HepG2 (cell line): Measurements from ENCODE around the gene CMTM1. TPM values are rescaled to one million over a fixed set of nuclear protein-coding genes. Genes with fewer than 3 reads are reported as not detected.
A peak's percentile ranks its signal among the peaks of the same experiment; 100 is the strongest.

Experiments
- ATF6 ChIP-seq: sonication (generic); formaldehyde crosslinking; conservative IDR thresholded peaks from 2 replicates; pipeline ENCODE4 v1.4.0; 2020; ENCODE audit warnings: missing genetic modification reagents
- ATM ChIP-seq: fragments of 450-650 bp; IDR thresholded peaks from 2 replicates; pipeline ENCODE4 v1.7.1; 2017; ENCODE audit warnings: mild to moderate bottlenecking, borderline replicate concordance
- DBP ChIP-seq: sonication (generic); formaldehyde crosslinking; IDR thresholded peaks from 2 replicates; pipeline ENCODE4 v1.4.0; 2020; ENCODE audit warnings: missing genetic modification reagents; ENCODE audit errors: not compliant biosample characterization
- EP300 ChIP-seq, 3 experiments: sonication (generic) in 1 of 3; formaldehyde crosslinking in 1 of 3; IDR thresholded peaks; 2 replicates each; pipeline versions ENCODE4 v1.5.1 to v1.6.1; 2011 to 2020; ENCODE audit warnings: low read depth in 2 of 3, low read length in 2 of 3, borderline replicate concordance in 1 of 3, improper control_type of control experiment in 1 of 3, mild to moderate bottlenecking in 1 of 3, missing genetic modification reagents in 1 of 3, moderate library complexity in 1 of 3
- FOXO1 ChIP-seq: sonication (generic); formaldehyde crosslinking; IDR thresholded peaks from 2 replicates; pipeline ENCODE4 v1.4.0; 2020; ENCODE audit warnings: missing genetic modification reagents
- GRHL1 ChIP-seq: sonication (generic); formaldehyde crosslinking; conservative IDR thresholded peaks from 2 replicates; pipeline ENCODE4 v1.8.0; 2022; ENCODE audit warnings: missing genetic modification reagents
- HDAC2 ChIP-seq: sonication (generic); formaldehyde crosslinking; IDR thresholded peaks from 2 replicates; pipeline ENCODE4 v1.4.0; 2020; ENCODE audit warnings: missing genetic modification reagents
- HMGA1 ChIP-seq: sonication (generic); formaldehyde crosslinking; conservative IDR thresholded peaks from 2 replicates; pipeline ENCODE4 v1.4.0; 2020; ENCODE audit warnings: missing genetic modification reagents
- HNRNPK ChIP-seq: fragments of 200-400 bp; formaldehyde crosslinking; IDR thresholded peaks from 2 replicates; pipeline ENCODE4 v1.6.1; 2018; ENCODE audit warnings: low read length, low read depth, moderate library complexity, mild to moderate bottlenecking; ENCODE audit not compliant: poor library complexity, severe bottlenecking
- HNRNPL ChIP-seq: fragments of 200-400 bp; formaldehyde crosslinking; IDR thresholded peaks from 2 replicates; pipeline ENCODE4 v1.6.1; 2017; ENCODE audit warnings: mild to moderate bottlenecking, low read depth, low read length
- HOXA9 ChIP-seq: sonication (generic); formaldehyde crosslinking; IDR thresholded peaks from 2 replicates; pipeline ENCODE4 v1.8.1; 2022; ENCODE audit warnings: missing genetic modification reagents, mild to moderate bottlenecking, moderate library complexity, borderline replicate concordance
- ISX ChIP-seq: sonication (generic); formaldehyde crosslinking; conservative IDR thresholded peaks from 2 replicates; pipeline ENCODE4 v1.5.0; 2020; ENCODE audit warnings: missing genetic modification reagents
- KLF15 ChIP-seq: sonication (generic); formaldehyde crosslinking; IDR thresholded peaks from 2 replicates; pipeline ENCODE4 v1.8.1; 2023; ENCODE audit warnings: borderline replicate concordance, mild to moderate bottlenecking, inconsistent platforms, missing genetic modification reagents, mixed read lengths
- MXI1 ChIP-seq: IDR thresholded peaks from 3 replicates; pipeline ENCODE4 v1.6.1; 2012; ENCODE audit warnings: low read depth, low read length, inconsistent platforms, borderline replicate concordance
- MYPOP ChIP-seq: sonication (generic); formaldehyde crosslinking; IDR thresholded peaks from 2 replicates; pipeline ENCODE4 v1.8.1; 2023; ENCODE audit warnings: mild to moderate bottlenecking, moderate library complexity, missing genetic modification reagents
- PRMT3 ChIP-seq: sonication (generic); formaldehyde crosslinking; IDR thresholded peaks from 2 replicates; pipeline ENCODE4 v1.8.1; 2022; ENCODE audit warnings: low read depth, mild to moderate bottlenecking, moderate library complexity, missing genetic modification reagents, borderline replicate concordance
- SIX1 ChIP-seq: sonication (generic); formaldehyde crosslinking; IDR thresholded peaks from 2 replicates; pipeline ENCODE4 v1.4.0; 2020; ENCODE audit warnings: missing genetic modification reagents, borderline replicate concordance
- SP2 ChIP-seq: sonication (generic); formaldehyde crosslinking; IDR thresholded peaks from 2 replicates; pipeline ENCODE4 v1.5.1; 2020; ENCODE audit warnings: mild to moderate bottlenecking, missing genetic modification reagents
- ZNF225 ChIP-seq: sonication (generic); formaldehyde crosslinking; IDR thresholded peaks from 2 replicates; pipeline ENCODE4 v1.4.0; 2020; ENCODE audit warnings: mild to moderate bottlenecking, missing genetic modification reagents
- ZNF446 ChIP-seq: sonication (generic); formaldehyde crosslinking; IDR thresholded peaks from 2 replicates; pipeline ENCODE4 v1.5.0; 2020; ENCODE audit warnings: mild to moderate bottlenecking, missing genetic modification reagents
- ZNF510 ChIP-seq: sonication (generic); formaldehyde crosslinking; IDR thresholded peaks from 2 replicates; pipeline ENCODE4 v1.4.0; 2020; ENCODE audit warnings: low read depth, mild to moderate bottlenecking, missing genetic modification reagents
- ZNF768 ChIP-seq: sonication (generic); formaldehyde crosslinking; IDR thresholded peaks from 2 replicates; pipeline ENCODE4 v1.4.0; 2020; ENCODE audit warnings: missing genetic modification reagents
- ZNF841 ChIP-seq: sonication (generic); formaldehyde crosslinking; IDR thresholded peaks from 2 replicates; pipeline ENCODE4 v1.8.1; 2023; ENCODE audit warnings: missing genetic modification reagents, borderline replicate concordance
- polyA plus RNA-seq, 8 experiments: library from polyadenylated mRNA; depleted of rRNA in 3 of 8; stranded (reverse) in 7 of 8; unstranded in 1 of 8; fragments of >200 nt; fragmentation: Illumina TruSeq in 4 of 8; extraction: Trizol in 4 of 8; gene quantifications; 2 replicates each; pipeline versions ENCODE4 v1.2.1 to v1.2.3, GENCODE V29; 2011 to 2016; ENCODE audit warnings: low read depth in 4 of 8, missing spikeins in 1 of 8, mixed read lengths in 1 of 8; ENCODE audit not compliant: insufficient read depth in 1 of 8
- total RNA-seq, 5 experiments: library from RNA; depleted of rRNA; stranded (reverse); fragments of >200 nt; fragmentation: Illumina TruSeq; extraction: Trizol; gene quantifications; 2 replicates each; pipeline ENCODE4 v1.2.3, GENCODE V29; 2016; ENCODE audit warnings: low read depth in 1 of 5

Gene CMTM1
- total and polyA plus RNA-seq, 2 of the 13 experiments (the other 11 are each of a cell fraction or from before 2014, with no cell fraction given) = 1.7 to 2.9 TPM

GRCh38 chr16:66603537-66604375, 37.5 kb downstream of the CMTM1 start (continued):
- TF ChIP-seq ZNF768 (CRISPR knock-in tag) = no peak
- 0 out of 2 replicates have a peak, but pooled peaks have one; percentile 37 for TF ChIP-seq ZNF510 (CRISPR knock-in tag)
- no peak for TF ChIP-seq ATF6 (CRISPR knock-in tag)
- TF ChIP-seq ZNF225 (CRISPR knock-in tag) = no peak
- TF ChIP-seq HNRNPK = no peak
- TF ChIP-seq KLF15 (CRISPR knock-in tag) = no peak
- no peak for TF ChIP-seq GRHL1 (CRISPR knock-in tag)
- TF ChIP-seq FOXO1 (CRISPR knock-in tag) = no peak
- TF ChIP-seq HMGA1 = no peak
- no peak for TF ChIP-seq SP2
- TF ChIP-seq EP300 (IDR thresholded peaks at IDR 0.05; ENCODE audit: low read depth in 2 of 2, low read length in 2 of 2) = peak in 1 of 2 experiments; percentile 10; a peak in 1 of 4 replicates
- no peak for TF ChIP-seq EP300 (CRISPR knock-in tag; IDR thresholded peaks at IDR 0.05; ENCODE audit: borderline replicate concordance)
- no peak for TF ChIP-seq ZNF446 (CRISPR knock-in tag)
- no peak for TF ChIP-seq DBP (CRISPR knock-in tag)
- TF ChIP-seq ZNF841 (CRISPR knock-in tag) = no peak
- TF ChIP-seq HNRNPL = 0 out of 2 replicates have a peak, but pooled peaks have one; percentile 66
- TF ChIP-seq PRMT3 = no peak
- TF ChIP-seq MYPOP (CRISPR knock-in tag) = no peak
- no peak for TF ChIP-seq SIX1 (CRISPR knock-in tag)
- no peak for TF ChIP-seq ISX (CRISPR knock-in tag)
- TF ChIP-seq HOXA9 (CRISPR knock-in tag) = no peak
- no peak for TF ChIP-seq ATM
- TF ChIP-seq HDAC2 (CRISPR knock-in tag) = peak; percentile 63; the same call in 1 of the 2 replicates
- 0 out of 3 replicates have a peak, but pooled peaks have one; percentile 9 for TF ChIP-seq MXI1
